Measurements from ENCODE around the gene PPP1R3F. TPM values are rescaled to one million over a fixed set of nuclear protein-coding genes. Genes with fewer than 3 reads are reported as not detected.
A peak's percentile ranks its signal among the peaks of the same experiment; 100 is the strongest.

PPP1R3F gene
- total and polyA plus RNA-seq, 7 experiments from 2014 or later, result 8.9 to 16.3 (median 9.7) TPM

DNA sequence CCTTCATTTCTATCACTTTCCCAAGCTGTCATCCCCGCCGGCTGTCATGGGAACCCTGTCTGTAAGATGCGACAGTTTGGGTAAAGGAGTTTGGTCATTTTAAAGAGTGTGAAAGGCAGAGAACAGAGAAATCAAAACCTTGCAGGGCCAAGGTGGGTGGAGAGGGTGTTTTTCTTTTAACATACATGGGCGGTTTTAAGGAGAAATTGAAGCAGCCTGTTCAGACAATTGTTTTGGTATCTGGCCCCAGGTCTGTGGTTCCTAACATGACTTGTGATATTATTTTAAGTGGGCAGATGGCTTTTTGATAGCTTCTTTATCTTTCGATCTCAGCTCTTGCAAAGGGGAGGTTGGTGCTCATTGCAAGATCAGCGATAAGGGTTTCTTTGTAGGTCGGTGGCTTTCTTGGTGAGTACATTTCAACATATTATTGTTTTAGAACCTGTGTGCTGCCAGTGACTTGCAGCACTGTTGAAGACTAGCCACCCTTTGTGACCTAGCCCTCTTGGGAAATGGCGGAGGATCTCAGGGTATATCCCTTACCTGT, 3.7 kb downstream of the PPP1R3F start:
- peaks cover 42 to 80% (median 73%) of the 10 kb centered on the region in 7 donors for H3K4me1 Mint-ChIP-seq
- H3K4me3 Mint-ChIP-seq, result peak overlapping the region; percentile 73 to 91 (median 84)
- H3K4me1 ChIP-seq (ENCODE audit: control insufficient read depth in 2 of 2, insufficient read depth in 2 of 2, low read length in 2 of 2), result peaks cover 69 to 72% of the 10 kb centered on the region in 2 donors
- H3K27ac Mint-ChIP-seq, result peak overlapping the region; percentile 58 to 96 (median 88)
- H3K27ac ChIP-seq (ENCODE audit: low read depth, low read length), result peak overlapping the region; percentile 99
- H3K4me3 ChIP-seq (ENCODE audit: low read length), result peak overlapping the region; percentile 53
- H3K27me3 Mint-ChIP-seq, result no peaks in the 10 kb centered on the region
- ATAC-seq, result no peak
- POLR2A ChIA-PET, result interaction anchor here (0.7 to 2.8 kb wide), 9 partner anchors 11 to 699 kb away, joined by 3 to 20 read pairs (median 3); partner anchors contain the start of genes CCDC22 and RBM3
- H3K27me3 ChIP-seq (ENCODE audit: control insufficient read depth in 2 of 2, insufficient read depth in 2 of 2, low read length in 2 of 2), result no peaks in the 10 kb centered on the region
- no peaks in the 10 kb centered on the region for H3K9me3 ChIP-seq (ENCODE audit: control insufficient read depth in 2 of 3, low read length in 3 of 3)
- intact Hi-C loops (cut with micrococcal nuclease), result loop anchor here (1.0 to 5.0 kb wide), 4 partner anchors 9 to 604 kb away; partner anchors contain the start of genes PIM2 (in 1 of the 2) and USP27X (in 1 of the 2)
- H3K36me3 Mint-ChIP-seq, result peaks cover 0 to 47% (median 10%) of the 10 kb centered on the region in 5 donors
- peaks cover 0 to 5% (median 0%) of the 10 kb centered on the region in 11 donors for H3K9me3 Mint-ChIP-seq
- H3K36me3 ChIP-seq (ENCODE audit: control insufficient read depth in 2 of 3, insufficient read depth in 3 of 3, low read length in 3 of 3), result no peaks in the 10 kb centered on the region
- CTCF ChIA-PET, result interaction anchor here (2.0 kb wide), 1 partner anchor 19 kb away, joined by 6 read pairs; no protein-coding TSS in a partner anchor
- DNase-seq, result peak in 8 of 9 donors; percentile 39 to 73 (median 52)

DNA sequence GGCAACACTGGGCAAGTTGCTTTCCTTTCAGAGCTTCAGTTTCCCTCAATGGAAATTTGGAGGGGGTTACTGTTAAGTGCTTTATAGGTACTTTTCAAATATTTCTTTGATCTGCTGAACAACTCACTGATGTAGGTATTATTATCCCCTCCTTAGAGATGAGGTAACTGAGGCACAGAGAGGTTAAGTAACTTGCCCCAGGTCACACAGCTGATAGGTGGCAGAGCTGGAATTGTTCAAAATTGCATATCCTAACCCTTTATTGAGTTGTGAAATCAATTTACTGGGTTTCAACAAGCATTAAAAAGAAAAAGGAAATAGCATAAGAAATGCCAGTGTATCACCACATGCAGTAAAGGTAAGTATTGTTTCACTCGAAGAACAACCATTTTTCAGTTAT, 6.6 kb downstream of the PPP1R3F start:
- no peak for ATAC-seq
- CTCF ChIA-PET, result no interaction called here
- Mint-ChIP-seq H3K36me3 (peaks cover 0 to 54% (median 6%) of the 10 kb centered on the region in 5 donors), H3K4me3 (peak overlapping the region in 6 of 10 donors; percentile 4 to 91 (median 82)), H3K9me3 (peaks cover 0 to 2% (median 0%) of the 10 kb centered on the region in 11 donors), H3K27ac (peak overlapping the region in 5 of 9 donors; percentile 14 to 78 (median 59)), H3K27me3 (no peaks in the 10 kb centered on the region), H3K4me1 (peaks cover 41 to 90% (median 79%) of the 10 kb centered on the region in 7 donors)
- Histone ChIP-seq H3K4me1 (ENCODE audit: control insufficient read depth in 2 of 2, insufficient read depth in 2 of 2, low read length in 2 of 2) (peaks cover 68 to 80% of the 10 kb centered on the region in 2 donors), H3K9me3 (ENCODE audit: control insufficient read depth in 2 of 3, low read length in 3 of 3) (no peaks in the 10 kb centered on the region), H3K27ac (ENCODE audit: low read depth, low read length) (peak overlapping the region; percentile 50), H3K27me3 (ENCODE audit: control insufficient read depth in 2 of 2, insufficient read depth in 2 of 2, low read length in 2 of 2) (no peaks in the 10 kb centered on the region), H3K36me3 (ENCODE audit: control insufficient read depth in 2 of 3, insufficient read depth in 3 of 3, low read length in 3 of 3) (no peaks in the 10 kb centered on the region), H3K4me3 (ENCODE audit: low read length) (no peak overlapping the region)
- intact Hi-C loops (cut with micrococcal nuclease), result loop anchor here in 1 of 2 donors (5.0 kb wide), 1 partner anchor 476 kb away; no protein-coding TSS in a partner anchor
- POLR2A ChIA-PET, result interaction anchor here (0.8 to 2.4 kb wide), 4 partner anchors 9 to 33 kb away, joined by 3 to 11 read pairs (median 4); no protein-coding TSS in a partner anchor
- no peak for DNase-seq

DNA sequence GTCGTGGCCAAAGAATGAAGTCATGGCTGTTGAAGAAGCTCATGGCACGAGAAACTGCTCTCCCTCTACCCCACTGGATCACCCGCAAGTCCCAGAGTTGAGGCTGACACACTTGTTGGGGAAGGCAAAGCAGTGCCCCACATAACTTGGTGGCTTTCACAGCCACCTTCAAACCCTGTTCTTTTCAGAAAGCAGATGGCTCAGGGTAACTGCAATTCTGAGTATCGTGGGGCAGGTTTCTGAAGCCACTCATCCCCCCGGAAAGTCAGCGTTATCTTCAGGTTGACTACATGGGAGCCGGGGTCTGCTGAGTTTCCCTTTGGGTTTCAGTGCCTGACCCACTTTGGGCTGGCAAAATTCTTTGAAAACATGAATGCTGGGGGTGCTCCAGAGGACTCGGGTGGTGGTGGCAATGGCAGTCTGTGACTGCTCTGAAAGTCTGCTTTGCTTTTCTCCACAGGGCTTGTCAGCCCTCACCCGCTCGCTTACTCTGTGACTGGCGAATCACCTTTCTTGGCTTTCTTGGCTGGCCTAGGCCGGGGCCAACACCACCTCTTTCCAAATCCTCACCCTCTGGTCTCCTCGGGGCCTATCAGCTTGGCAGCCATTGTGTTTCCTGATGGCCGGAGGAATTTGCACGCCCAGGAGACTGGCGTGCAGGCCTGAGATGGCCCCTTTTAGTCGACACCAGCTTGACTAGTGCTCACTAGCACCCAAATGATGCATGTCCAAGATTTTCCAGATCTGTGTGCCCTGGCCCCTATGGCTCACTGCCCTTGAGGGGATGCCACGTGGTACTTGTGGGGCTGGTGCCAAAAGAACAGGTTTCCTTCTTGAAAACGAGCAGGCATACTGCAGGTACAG, 7.3 kb downstream of the PPP1R3F start:
- CTCF ChIA-PET, result no interaction called here
- POLR2A ChIA-PET, result interaction anchor here (1.9 to 2.4 kb wide), 2 partner anchors 14 to 33 kb away, joined by 4 to 11 read pairs; no protein-coding TSS in a partner anchor
- intact Hi-C loops (cut with micrococcal nuclease), result loop anchor here in 1 of 2 donors (5.0 kb wide), 1 partner anchor 475 kb away; no protein-coding TSS in a partner anchor
- Mint-ChIP-seq H3K9me3 (no peaks in the 10 kb centered on the region), H3K27me3 (no peaks in the 10 kb centered on the region), H3K4me3 (peak overlapping the region; percentile 32 to 91 (median 76)), H3K27ac (peak overlapping the region; percentile 76 to 94 (median 88)), H3K36me3 (peaks cover 0 to 50% (median 5%) of the 10 kb centered on the region in 5 donors), H3K4me1 (peaks cover 39 to 87% (median 78%) of the 10 kb centered on the region in 7 donors)
- Histone ChIP-seq H3K9me3 (ENCODE audit: control insufficient read depth in 2 of 3, low read length in 3 of 3) (no peaks in the 10 kb centered on the region), H3K4me3 (ENCODE audit: low read length) (no peak overlapping the region), H3K27ac (ENCODE audit: low read depth, low read length) (peak overlapping the region; percentile 50), H3K4me1 (ENCODE audit: control insufficient read depth in 2 of 2, insufficient read depth in 2 of 2, low read length in 2 of 2) (peaks cover 61 to 77% of the 10 kb centered on the region in 2 donors), H3K36me3 (ENCODE audit: control insufficient read depth in 2 of 3, insufficient read depth in 3 of 3, low read length in 3 of 3) (no peaks in the 10 kb centered on the region), H3K27me3 (ENCODE audit: control insufficient read depth in 2 of 2, insufficient read depth in 2 of 2, low read length in 2 of 2) (no peaks in the 10 kb centered on the region)
- no peak for DNase-seq
- ATAC-seq, result no peak

DNA sequence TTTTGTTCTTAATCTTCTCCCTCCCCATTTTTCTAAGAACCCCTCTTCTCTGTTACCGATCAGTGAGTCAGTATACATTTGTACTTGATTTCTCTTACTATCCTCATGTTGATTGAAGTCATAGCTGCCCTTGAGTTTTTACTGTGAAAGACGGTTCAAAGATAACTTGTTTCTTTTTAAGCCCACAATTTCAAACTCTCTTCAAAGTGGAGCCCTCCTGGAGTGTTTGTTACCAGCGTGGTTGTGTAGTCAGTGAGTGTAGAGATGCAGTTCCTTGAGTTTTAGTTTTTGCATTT, 7.9 kb downstream of the PPP1R3F start:
- Histone ChIP-seq H3K9me3 (ENCODE audit: control insufficient read depth in 2 of 3, low read length in 3 of 3) (no peaks in the 10 kb centered on the region), H3K4me1 (ENCODE audit: control insufficient read depth in 2 of 2, insufficient read depth in 2 of 2, low read length in 2 of 2) (peaks cover 56 to 81% of the 10 kb centered on the region in 2 donors), H3K27me3 (ENCODE audit: control insufficient read depth in 2 of 2, insufficient read depth in 2 of 2, low read length in 2 of 2) (no peaks in the 10 kb centered on the region), H3K4me3 (ENCODE audit: low read length) (no peak overlapping the region), H3K27ac (ENCODE audit: low read depth, low read length) (peak overlapping the region; percentile 50), H3K36me3 (ENCODE audit: control insufficient read depth in 2 of 3, insufficient read depth in 3 of 3, low read length in 3 of 3) (no peaks in the 10 kb centered on the region)
- ChIA-PET POLR2A (interaction anchor here (1.9 to 2.4 kb wide), 2 partner anchors 14 to 32 kb away, joined by 4 to 11 read pairs; no protein-coding TSS in a partner anchor), CTCF (no interaction called here)
- Mint-ChIP-seq H3K4me3 (peak overlapping the region; percentile 32 to 91 (median 74)), H3K4me1 (peaks cover 45 to 87% (median 80%) of the 10 kb centered on the region in 7 donors), H3K27ac (peak overlapping the region; percentile 76 to 94 (median 88)), H3K36me3 (peaks cover 0 to 49% (median 5%) of the 10 kb centered on the region in 5 donors), H3K27me3 (no peaks in the 10 kb centered on the region), H3K9me3 (no peaks in the 10 kb centered on the region)
- intact Hi-C loops (cut with micrococcal nuclease), result loop anchor here in 1 of 2 donors (5.0 kb wide), 1 partner anchor 475 kb away; no protein-coding TSS in a partner anchor
- ATAC-seq (no peak), DNase-seq (peak in 2 of 9 donors; percentile 25 to 29)

DNA sequence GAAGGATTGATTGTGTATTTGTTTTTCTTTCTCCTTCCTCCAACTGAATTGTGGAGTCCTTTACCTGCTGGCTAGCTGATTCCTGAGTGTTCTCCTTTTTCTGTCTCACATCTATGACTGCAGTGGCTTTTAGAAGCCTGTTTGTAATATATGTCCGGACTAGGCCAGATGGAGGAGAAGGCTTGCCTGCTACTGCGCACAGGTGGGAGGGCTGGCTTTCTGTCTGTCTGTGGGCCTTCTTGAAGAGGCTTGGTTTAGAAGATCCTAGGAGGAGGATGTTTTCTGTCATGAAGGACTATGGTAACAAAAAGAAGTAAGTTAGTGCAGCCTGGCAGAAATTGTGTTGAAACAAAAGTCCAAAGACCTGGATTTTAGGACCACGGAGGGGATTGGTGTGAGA, 8.5 kb downstream of the PPP1R3F start:
- no peak for DNase-seq

DNA sequence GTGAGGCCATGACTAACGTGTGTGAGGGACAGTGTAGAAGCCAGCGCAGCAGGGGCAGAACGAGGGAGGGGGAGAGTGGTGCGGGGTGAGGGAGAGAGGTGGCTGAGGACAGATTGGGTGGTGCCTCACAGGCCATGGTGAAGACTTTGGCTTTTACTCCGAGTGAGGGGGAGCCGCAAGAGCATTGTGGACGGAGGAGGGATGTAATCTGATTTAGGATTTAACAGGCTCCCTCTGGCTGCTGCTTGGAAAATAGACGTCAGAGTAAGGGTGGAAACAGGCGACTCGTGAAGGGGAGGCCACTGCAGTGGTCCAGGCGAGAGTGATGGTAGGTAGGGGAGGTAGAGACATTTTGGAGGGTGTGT, 13.0 kb downstream of the PPP1R3F start:
- no peaks in the 10 kb centered on the region for H3K27me3 Mint-ChIP-seq
- no peak for DNase-seq
- no peak overlapping the region for H3K4me3 Mint-ChIP-seq
- Histone ChIP-seq H3K9me3 (ENCODE audit: control insufficient read depth in 2 of 3, low read length in 3 of 3) (no peaks in the 10 kb centered on the region), H3K36me3 (ENCODE audit: control insufficient read depth in 2 of 3, insufficient read depth in 3 of 3, low read length in 3 of 3) (no peaks in the 10 kb centered on the region), H3K4me3 (ENCODE audit: low read length) (no peak overlapping the region), H3K27ac (ENCODE audit: low read depth, low read length) (no peak overlapping the region), H3K4me1 (ENCODE audit: control insufficient read depth in 2 of 2, insufficient read depth in 2 of 2, low read length in 2 of 2) (peaks cover 13 to 42% of the 10 kb centered on the region in 2 donors), H3K27me3 (ENCODE audit: control insufficient read depth in 2 of 2, insufficient read depth in 2 of 2, low read length in 2 of 2) (no peaks in the 10 kb centered on the region)
- H3K27ac Mint-ChIP-seq, result peak overlapping the region in 6 of 9 donors; percentile 33 to 76 (median 62)
- H3K9me3 Mint-ChIP-seq, result no peaks in the 10 kb centered on the region
- ChIA-PET CTCF (interaction anchor here (0.9 kb wide), 1 partner anchor 11 kb away, joined by 11 read pairs; no protein-coding TSS in a partner anchor), POLR2A (interaction anchor here (0.6 kb wide), 1 partner anchor 19 kb away, joined by 3 read pairs; no protein-coding TSS in a partner anchor)
- H3K36me3 Mint-ChIP-seq, result peaks cover 0 to 30% (median 0%) of the 10 kb centered on the region in 5 donors
- no peak for ATAC-seq
- intact Hi-C loops (cut with micrococcal nuclease), result loop anchor here in 1 of 2 donors (1.0 kb wide), 1 partner anchor 9 kb away; no protein-coding TSS in a partner anchor
- H3K4me1 Mint-ChIP-seq, result peaks cover 15 to 60% (median 46%) of the 10 kb centered on the region in 7 donors

More for the DNA sequence above, 8.5 kb downstream of the PPP1R3F start:
- H3K27ac ChIP-seq (ENCODE audit: low read depth, low read length), result peak overlapping the region; percentile 50
- Mint-ChIP-seq H3K27ac (peak overlapping the region; percentile 76 to 94 (median 88)), H3K9me3 (no peaks in the 10 kb centered on the region), H3K36me3 (peaks cover 0 to 50% (median 5%) of the 10 kb centered on the region in 5 donors), H3K4me3 (peak overlapping the region; percentile 48 to 91 (median 74)), H3K27me3 (no peaks in the 10 kb centered on the region), H3K4me1 (peaks cover 43 to 90% (median 81%) of the 10 kb centered on the region in 7 donors)
- no peak overlapping the region for H3K4me3 ChIP-seq (ENCODE audit: low read length)
- POLR2A ChIA-PET, result interaction anchor here (0.7 to 2.4 kb wide), 3 partner anchors 11 to 32 kb away, joined by 3 to 11 read pairs (median 4); no protein-coding TSS in a partner anchor
- no peak for ATAC-seq
- H3K9me3 ChIP-seq (ENCODE audit: control insufficient read depth in 2 of 3, low read length in 3 of 3), result no peaks in the 10 kb centered on the region
- intact Hi-C loops (cut with micrococcal nuclease), result loop anchor here in 1 of 2 donors (5.0 kb wide), 1 partner anchor 474 kb away; no protein-coding TSS in a partner anchor
- CTCF ChIA-PET, result no interaction called here
- H3K36me3 ChIP-seq (ENCODE audit: control insufficient read depth in 2 of 3, insufficient read depth in 3 of 3, low read length in 3 of 3), result no peaks in the 10 kb centered on the region
- H3K4me1 ChIP-seq (ENCODE audit: control insufficient read depth in 2 of 2, insufficient read depth in 2 of 2, low read length in 2 of 2), result peaks cover 52 to 82% of the 10 kb centered on the region in 2 donors
- no peaks in the 10 kb centered on the region for H3K27me3 ChIP-seq (ENCODE audit: control insufficient read depth in 2 of 2, insufficient read depth in 2 of 2, low read length in 2 of 2)

Data from naive thymus-derived CD4-positive, alpha-beta T cell (primary cell).